Subcutaneous adipose tissue (tissue), 4 donors: ENCODE results near the gene AUTS2. TPM values are rescaled to one million over a fixed set of nuclear protein-coding genes. Genes with fewer than 3 reads are reported as not detected.

Source experiments
- total RNA-seq, 4 donors: library from RNA; depleted of rRNA; stranded (reverse); fragments of >200 nt; gene quantifications; one replicate each; pipeline ENCODE4 v1.1.0, GENCODE V29; 2016
- TF ChIP-seq, protein P1 (sequence below): fragments of 450-650 bp; IDR thresholded peaks from one replicate; pipeline ENCODE4 v1.5.1; 2016; ENCODE audit warnings: low read depth, mild to moderate bottlenecking, control low read depth, antibody characterized with exemption, moderate library complexity

AUTS2 gene
- total RNA-seq, 4 donors from 2014 or later: 22.4 to 46.9 (median 27.4) TPM

DNA sequence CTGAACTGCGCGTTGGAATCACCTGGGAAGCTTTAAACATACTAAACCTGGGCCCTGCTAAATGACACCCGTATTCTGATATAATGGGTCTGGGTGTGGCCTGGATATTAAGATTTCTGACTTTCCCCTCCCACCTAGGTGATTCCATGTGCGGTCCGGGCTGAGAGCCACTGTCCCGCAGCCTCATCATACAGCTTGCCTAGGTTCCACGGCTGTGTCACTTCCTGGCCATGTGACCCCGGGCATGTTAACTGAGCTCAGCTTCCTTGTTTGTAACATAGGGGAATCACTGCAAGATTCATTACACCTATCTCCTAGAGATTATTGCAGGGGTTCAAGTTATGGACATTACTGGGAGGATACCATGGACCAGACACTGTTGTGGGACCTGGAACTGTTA lies 1061.0 kb downstream of the AUTS2 start:
- TF ChIP-seq, protein P1, sequence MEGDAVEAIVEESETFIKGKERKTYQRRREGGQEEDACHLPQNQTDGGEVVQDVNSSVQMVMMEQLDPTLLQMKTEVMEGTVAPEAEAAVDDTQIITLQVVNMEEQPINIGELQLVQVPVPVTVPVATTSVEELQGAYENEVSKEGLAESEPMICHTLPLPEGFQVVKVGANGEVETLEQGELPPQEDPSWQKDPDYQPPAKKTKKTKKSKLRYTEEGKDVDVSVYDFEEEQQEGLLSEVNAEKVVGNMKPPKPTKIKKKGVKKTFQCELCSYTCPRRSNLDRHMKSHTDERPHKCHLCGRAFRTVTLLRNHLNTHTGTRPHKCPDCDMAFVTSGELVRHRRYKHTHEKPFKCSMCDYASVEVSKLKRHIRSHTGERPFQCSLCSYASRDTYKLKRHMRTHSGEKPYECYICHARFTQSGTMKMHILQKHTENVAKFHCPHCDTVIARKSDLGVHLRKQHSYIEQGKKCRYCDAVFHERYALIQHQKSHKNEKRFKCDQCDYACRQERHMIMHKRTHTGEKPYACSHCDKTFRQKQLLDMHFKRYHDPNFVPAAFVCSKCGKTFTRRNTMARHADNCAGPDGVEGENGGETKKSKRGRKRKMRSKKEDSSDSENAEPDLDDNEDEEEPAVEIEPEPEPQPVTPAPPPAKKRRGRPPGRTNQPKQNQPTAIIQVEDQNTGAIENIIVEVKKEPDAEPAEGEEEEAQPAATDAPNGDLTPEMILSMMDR: no peak

- TF ChIP-seq, protein P1: no peak
Observed at GRCh38 chr7:70660154-70660818, 1062.0 kb downstream of the AUTS2 start.

DNA sequence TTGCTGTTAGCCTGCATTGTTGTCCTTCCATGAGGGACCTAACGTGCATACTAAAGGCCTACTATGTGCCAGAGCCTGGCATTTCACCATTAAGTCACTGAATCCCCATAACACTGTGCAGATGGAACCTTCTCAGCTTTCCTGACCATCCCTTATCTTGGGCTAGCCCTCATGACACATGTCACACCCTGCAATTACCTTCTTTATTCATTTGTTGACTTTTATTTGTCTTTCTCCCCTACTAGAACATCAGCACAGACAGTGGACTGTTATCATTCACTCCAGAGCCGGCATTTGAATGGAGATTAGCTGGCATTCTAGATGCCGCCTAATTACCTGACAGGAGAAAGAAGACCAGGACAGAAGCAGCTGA lies 1062.5 kb downstream of the AUTS2 start:
- TF ChIP-seq, protein P1: no peak

DNA sequence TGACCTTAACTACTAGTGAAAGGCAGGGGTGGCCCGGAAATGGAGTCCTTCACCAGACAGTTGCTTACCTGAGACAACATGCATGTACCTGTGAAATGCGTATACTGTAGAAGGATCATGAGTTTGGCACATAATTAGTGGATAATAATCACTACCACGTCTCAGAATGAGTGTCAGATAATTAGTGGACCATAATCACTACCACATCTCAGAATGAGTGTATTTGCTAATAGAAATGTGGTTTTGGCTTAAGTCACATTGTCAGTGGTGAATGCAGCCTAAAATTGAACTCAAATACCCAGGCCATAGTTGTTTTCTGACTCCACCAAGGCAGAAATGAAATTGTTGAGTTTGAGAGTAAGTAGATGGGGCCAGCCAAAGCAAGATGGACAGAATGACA lies 1065.4 kb downstream of the AUTS2 start:
- TF ChIP-seq, protein P1: no peak

DNA sequence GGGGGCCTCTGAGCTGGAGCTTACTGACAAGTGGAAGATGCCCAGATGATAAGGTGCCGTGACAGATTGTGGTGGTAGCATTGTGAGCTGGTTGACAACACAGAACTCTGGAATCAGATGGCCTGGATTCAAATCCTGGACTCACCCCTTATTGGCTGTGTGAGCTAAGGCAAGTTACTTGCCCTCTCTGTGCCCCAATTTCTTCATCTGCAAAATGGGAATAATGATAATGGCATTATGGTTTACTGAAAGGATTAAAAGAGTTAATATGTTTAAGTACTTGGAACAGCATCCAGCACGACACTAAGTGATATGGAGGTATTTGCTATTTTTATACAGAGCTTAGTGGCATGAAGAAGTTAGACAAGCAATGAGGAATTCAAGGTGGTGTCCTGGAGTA lies 1067.7 kb downstream of the AUTS2 start:
- TF ChIP-seq, protein P1: no peak

DNA sequence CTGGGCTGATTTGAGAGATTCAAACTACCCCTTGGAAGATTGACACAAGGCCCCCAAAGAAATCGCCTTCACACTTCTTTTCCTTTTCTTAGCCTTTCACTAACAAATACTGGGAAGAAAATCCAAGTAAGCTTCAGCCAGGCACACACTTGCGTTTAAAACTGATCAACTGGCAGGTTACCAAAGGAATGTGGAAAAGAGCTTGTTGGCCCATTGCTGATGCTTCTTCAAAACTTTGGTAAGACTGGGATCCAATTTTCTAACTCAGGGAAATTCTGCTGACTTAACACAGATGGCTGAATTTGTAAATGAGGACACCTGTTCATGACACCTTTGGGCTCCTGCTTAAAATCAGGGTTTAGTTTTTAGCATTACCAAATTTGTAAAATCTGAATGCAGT lies 1069.1 kb downstream of the AUTS2 start:
- TF ChIP-seq, protein P1: no peak

DNA sequence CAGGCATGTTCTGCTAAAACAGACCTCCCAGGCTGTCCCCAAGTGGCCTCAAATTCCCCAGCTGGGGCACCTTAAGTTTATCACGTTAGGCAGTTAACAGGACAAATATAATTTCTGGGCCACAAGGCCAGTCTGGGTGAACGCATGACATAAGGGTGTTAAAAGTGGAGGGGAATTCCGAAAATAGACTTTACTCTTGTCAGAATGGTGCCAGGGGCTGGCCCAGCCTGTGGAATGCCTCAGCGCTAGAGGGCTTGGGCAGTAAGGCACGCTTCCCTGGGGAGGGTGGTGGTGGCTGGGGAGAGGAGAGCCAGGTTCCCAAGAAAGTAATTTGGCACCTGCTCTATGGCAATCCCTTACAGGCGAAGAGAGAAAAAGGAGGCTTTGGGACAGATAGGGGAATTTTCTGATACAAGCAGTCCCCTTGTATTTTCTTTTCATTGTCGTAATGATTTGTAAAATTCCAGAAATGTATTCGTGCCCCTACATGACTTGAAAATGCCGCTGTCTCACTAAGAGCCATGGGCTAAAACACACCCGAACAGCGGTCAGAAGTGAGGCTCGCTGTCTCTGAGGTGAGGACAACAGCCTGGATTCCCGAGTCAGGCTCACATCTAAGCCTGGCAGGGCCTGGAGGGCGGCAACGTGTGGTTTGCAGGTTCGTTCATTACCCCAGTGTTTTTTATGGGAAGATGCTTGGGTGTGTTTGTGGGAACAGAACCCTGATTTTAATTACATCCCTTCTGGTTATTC lies 1070.5 kb downstream of the AUTS2 start:
- TF ChIP-seq, protein P1: no peak
